GM18873 (cell line): ENCODE measurements around the gene NPVF.
A peak's percentile ranks its signal among the peaks of the same experiment; 100 is the strongest.

Experiments used
- ATAC-seq: cut with Tn5 transposase; IDR thresholded peaks from one replicate; pipeline ENCODE4 v1.9.1; 2021; ENCODE audit warnings: mild to moderate bottlenecking, moderate library complexity, moderate number of reproducible peaks; ENCODE audit not compliant: unreplicated experiment, low FRiP score

The NPVF gene

DNA sequence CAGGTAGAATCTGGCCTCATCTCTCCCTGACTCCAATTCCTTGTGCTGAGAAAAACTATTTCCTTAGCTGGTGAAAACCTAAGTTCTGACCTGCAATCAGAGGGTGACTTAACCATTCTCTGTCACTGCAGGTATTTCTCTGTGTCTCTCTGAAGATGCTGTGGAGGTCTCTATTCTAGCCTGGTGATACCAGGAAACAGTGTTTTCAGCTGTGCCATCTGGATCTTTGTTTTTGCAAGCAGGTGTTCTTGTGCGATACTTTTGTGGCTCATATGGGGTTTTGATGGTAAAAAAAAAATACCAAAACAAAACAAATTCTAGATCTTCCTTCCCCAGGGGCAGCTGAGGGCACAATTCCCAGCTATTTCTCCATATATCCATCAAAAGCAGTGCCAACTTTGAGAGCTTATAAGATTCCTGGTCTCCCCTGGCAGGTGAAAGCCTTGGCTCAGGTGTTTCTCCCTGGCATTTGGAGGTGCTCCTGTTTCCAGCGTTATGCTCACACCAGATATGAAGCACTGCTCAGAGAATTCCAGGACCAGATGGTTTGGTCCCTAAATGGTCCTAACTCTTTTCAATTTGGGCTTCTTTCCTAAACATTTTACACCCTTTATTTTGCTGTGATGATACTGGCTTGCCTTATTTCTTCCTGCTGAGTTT lies 9.9 kb upstream of the NPVF start:
- ATAC-seq = no peak

DNA sequence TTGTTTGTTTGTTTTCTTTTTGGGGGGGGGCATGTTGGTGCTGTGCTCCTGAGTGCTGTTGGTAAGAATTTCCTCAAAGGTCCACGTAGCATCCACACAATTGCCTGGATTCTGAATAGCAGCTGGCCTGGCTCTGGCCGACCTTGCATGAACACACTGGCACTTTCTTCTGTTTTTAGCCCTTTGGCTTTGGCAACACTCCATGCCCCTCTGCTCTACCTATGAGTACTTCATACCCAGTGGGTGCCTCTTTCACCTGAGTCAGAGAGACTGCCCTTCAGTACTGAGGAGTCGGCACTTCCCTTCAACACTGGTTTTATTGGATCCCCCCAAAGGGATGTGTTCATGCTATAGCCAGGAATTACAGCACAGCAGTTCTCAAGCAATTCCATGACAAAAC lies 7.2 kb upstream of the NPVF start:
- ATAC-seq = no peak

DNA sequence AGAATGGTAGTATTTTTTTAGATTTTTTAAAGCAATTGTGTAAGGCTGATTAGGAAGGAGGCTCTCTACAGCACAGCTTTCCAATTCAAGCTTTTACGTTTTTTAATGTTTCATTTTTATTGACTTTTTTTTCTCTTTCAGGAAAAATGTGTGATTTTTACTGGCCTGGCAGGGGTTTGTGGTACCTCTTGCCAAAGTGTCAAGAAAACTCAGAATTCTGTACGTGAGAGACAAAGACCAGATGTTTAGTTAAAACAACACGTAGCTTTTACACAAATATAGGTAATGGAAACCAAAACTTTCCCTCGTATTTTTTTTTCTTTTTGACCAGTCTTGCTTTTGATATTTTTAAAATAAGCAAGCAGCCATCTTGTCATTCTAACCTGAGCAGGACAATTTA lies 6.0 kb upstream of the NPVF start:
- ATAC-seq = no peak

DNA sequence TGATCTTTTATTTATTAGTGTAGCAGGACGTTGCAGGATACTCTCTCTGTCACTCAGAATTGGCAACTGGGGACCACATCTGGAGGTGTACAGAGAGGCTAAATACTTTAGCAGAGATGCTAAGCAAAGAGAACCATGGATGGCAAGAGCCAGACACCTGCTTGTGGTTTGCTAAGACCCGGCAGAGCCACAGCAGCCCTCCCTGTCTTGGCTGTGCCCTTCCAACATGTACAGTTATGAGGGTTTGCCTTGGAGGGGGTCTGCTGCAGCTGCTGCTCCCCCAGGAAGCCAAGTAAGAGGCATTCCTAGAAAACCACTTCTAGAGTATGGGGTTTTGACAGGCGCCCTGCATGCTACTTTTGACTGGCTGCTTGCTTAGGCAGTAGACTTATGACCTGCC lies 5.1 kb downstream of the NPVF start:
- ATAC-seq = no peak

DNA sequence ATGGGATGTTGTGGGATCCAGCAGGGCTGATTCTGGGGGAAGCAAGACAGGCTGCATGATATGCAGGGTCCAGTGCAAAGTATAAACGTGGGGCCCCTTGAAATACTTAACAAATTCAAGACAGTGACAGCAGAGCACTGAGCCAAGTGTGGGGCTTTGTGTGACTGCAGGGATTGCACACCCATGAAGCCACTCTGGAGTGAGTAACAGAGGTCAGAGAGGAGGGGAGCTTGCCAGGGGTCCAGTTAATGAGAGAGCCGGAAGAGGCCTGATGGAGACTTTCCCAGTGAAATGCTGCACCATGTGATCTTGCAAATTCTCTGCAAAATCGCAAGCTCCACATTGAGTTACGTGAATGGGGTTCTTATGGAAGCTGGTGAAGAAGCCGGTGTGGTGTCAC lies 5.6 kb downstream of the NPVF start:
- no peak for ATAC-seq

DNA sequence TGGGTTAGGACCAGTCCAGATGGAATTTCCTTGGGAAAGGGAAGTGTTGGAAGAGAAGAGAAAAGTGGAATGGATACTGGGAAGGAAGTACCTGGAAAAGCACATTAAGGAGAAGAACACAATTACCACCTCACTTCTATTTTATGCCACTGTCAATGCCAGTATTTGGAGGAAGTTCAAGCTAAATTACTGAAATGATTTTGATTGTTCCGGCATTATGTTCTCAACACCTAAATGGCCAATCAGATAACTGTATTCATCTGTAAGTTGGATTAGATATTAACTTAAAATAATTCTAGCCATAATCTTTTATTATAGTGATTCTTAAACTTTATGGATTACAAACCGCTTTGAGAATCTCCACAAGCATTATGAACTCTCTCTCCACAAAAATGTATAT lies 7.3 kb downstream of the NPVF start:
- no peak for ATAC-seq

DNA sequence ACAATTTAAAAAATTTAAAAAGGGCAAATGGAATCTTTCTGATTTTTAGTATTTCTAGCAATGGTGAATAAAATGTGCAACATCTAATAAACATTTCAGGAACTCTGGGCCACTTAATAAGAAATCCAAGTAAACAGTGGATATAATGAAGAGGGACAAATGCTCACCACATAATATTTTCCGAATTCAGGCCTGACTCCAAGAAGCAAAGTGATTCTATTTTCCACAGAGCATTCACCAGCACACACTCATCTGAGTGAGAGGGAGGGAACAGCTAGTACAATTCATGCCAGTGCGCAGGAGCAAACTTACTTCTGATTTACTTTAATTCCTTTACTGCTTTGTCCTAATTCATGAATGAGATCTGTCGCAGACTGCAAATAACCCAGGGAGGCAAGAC lies 10.1 kb downstream of the NPVF start:
- no peak for ATAC-seq

DNA sequence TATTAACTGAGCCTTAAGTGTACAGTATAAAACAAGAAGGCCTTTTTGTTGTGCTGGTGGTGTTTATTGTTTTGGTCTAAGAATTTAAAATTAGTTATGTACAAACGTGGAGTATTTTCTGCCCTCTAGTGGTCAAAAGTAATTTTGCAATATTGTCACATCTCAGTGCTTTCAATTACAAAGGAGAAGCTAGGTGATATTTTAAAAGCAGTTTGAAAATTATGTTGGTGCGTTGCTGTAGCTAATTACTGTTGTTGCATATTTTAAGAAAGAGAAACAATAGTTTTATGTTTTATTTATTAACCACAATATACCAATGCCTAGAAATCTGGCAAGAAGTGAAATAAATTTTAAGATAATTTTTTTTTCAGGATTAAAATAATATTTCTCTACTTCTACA lies 11.4 kb downstream of the NPVF start:
- ATAC-seq = no peak

DNA sequence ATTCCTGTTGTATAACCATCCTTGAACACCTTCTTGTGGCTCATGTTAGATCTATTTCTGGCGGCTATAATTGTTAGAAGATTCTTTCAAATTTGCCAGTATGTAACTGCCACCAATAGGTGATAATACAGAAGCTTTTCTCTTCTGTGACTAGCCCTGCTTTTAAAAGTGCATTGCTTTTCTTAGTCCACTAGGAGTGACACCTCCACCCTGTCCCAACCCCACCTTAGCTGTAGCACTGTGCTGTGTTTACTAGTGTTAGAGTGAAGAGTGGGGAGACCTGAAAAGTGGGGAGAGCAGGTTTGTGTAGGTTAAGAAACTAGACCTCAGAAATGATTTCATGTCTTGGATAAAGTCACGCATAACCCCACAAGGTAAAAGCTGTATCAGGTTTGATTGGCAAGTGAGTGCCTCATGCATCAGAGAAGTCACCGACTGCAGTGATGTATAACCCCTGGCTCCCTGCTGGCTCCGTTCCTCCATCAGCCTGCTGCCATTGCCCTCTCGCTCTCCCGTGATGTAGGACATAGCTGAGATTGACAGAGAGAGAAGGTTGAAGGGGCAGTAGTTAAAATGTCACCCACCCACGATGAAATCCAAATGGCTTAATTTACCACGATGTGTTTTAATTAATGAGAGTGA lies 12.5 kb downstream of the NPVF start:
- no peak for ATAC-seq

DNA sequence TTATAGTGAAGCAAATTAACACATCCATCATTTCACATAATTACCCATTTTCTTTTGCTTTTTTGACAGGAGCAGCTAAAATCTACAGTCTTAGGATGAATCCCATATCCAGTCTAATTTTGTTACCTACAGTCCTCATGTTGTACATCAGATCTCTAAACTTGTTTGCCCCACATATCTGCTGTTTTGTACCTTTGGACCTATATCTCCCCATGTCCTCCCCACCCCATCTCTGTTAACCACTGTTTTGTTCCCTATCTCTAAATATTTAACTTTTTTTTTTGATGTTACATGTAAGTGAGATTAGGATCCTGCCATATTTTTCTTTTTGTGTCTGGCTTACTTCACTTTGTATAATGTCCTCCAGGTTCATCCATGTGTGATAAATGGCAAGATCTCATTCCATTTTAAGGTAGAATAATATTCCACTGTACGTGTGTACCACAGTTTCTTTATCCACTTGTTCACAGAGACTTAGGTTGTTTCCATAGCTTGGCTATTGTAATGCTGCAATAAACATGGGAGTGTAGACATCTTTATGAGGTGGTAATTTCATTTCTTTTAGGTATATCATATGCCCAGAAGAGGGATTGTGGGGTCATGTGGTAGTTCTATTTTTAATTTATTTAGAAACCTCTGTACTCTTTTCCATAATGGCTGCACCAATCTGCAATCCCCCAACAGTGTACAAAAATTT lies 19.6 kb downstream of the NPVF start:
- ATAC-seq = no peak

DNA sequence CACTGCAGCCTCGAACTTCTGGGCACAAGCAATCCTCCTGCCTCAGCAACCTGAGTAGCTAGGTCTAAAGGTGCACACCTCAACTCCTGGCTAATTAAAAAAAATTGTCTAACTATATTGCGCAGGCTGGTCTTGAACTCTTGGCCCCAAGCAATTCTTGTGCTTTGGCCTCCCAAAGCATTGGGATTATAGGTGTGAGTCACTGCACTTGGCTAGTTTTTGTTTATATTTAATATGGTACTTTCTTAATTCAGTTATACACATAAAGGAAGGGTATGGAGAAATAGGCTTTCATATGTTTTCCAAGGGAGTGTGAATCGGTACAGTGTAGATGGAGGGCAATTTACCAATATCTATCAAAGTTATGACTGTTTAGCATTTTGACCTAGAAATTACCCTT lies 20.4 kb downstream of the NPVF start:
- no peak for ATAC-seq

DNA sequence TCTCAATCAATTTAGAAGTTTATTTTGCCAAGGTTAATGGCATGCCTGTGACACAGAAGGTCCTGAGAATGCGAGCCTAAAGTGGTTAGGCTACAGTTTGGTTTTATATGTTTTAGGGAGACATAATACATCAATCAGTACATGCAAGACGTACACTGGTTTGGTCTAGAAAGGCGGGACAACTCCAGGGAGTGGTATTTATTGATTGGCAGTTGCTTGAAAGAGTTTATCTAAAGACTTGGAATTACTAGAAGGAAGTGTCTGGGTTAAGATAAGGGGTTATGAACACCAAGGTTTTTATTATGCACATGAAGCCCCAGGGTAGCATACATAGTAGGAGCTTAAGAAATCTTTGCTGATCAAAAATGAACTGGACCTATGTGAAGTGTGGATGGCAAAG lies 21.5 kb downstream of the NPVF start:
- no peak for ATAC-seq

DNA sequence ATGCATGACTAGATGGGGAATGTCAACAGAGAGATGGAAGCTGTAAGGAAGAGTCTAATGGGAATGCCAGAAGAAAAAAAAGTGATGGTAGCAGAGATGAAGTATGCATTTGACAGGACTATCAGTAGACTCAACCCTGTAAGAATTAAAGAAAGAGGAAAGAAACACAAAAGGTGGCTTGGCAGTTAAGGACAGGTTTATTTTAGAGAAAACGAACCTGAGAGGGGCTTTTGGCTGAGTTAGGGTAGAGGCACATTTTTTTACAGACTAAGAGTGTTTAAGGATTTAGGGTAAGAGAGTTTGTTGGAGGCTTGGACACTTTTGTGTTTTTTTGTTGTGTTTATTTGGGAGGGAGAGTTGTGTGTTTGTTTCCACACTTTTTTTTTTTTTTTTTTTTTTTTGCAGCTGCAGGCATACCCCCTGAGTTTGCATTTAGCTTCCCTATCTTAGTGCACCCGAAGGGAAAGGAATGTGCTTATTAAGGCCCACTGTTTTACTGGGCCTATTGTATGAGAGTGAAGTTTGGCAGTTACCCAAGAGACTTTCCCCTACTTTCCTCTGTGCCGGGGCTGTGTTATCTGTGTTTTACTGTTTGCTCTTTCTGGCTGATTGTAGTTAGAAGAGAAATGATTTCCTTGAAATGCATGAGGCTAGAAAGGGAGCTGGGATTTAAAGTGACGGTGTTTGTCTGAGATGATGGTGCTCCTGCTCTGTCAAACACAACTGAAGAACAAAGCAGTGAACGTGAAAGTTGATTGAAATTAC lies 32.0 kb downstream of the NPVF start:
- ATAC-seq = no peak

DNA sequence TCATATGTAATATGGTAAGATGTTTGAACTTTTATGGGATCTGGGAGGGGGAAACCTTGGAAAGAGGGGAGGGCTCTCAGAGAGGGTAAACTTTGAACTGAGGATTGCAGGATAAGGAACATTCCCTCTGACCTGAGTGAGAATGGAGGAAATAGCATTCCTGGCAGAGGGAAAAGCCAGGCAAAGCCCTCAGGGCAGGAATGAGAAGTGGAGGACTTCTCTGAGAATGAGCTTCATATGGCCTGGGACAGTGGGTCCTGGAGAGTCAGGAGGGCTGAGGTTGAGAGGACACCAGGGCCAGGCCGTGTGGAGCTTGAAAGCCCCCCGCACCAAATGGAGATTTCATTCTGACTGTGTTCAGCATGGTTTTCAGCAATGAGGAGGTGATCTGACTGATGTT lies 34.2 kb downstream of the NPVF start:
- no peak for ATAC-seq

DNA sequence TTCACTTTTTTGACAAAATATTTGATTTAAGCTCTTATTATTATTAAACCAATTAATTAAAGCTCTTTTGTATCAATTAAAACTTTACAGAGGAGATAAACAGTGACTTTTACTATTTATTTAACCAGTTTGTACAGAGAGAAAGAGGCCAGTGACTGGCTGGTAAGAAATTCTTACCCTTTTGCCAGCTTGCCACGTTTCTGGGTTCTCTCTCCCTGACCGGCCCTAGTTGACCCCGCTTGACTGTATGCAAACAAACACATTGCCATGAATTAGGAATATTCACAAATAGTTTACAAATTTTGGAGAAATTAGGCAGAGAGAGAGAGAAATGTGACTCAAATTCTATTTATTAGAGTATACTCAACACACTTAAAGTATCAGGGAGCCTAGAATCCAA lies 36.2 kb downstream of the NPVF start:
- ATAC-seq = no peak

DNA sequence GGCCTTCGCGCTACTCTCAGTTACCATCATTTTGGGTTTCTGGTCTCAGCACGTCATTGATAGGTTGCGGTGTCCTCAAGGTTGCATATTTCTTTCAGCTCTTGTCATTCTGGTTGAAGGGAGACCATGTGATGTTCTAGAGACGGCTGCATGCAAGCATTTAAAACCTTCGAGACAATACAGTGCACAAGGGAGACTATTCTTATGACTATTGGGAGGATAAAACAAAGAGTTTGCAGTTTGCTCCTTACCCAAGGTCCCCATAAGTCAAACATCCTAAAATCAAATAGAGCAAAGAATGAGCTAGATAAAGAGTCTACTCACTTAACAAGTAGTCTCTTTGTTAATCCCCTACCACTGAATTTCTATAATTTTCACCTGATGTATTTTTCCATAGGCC lies 39.1 kb downstream of the NPVF start:
- ATAC-seq = no peak

DNA sequence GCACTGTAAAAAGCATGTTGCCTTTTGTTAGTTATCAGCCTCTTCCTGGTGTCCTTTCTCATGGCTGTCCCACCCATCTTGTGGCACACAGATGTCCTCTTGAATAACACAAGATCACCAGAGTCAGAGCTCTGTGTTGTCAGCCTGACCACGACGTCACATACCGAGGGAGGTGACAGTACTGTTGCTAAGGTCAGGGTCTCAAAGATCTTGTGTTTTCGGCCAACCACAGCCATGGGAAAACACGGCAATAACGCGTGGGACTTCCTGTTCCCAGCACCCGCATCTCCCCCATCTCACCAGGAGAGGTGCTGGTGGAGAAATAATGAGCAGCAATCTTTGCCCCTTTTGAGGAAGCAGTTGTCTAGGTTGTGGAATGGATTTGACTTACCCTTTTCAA lies 40.4 kb downstream of the NPVF start:
- ATAC-seq = no peak

DNA sequence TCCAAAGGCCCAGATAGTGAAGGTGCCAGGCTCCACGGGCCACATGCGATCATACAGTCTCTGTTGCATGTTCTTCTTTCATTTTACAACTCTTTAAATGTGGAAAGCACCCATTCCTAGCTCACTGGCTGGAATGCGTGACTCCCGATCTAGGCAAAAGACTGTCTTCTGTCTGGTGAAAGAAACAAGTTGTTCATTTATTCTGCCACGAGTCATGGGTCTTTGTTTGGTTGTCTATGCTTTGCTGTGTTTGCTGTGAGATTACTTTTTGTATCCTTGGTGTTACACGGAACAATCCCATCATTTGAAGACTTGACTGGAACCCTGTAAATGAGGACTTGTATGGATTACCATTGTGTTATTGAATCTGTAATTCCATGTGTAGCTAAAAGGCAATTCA lies 41.9 kb downstream of the NPVF start:
- no peak for ATAC-seq

DNA sequence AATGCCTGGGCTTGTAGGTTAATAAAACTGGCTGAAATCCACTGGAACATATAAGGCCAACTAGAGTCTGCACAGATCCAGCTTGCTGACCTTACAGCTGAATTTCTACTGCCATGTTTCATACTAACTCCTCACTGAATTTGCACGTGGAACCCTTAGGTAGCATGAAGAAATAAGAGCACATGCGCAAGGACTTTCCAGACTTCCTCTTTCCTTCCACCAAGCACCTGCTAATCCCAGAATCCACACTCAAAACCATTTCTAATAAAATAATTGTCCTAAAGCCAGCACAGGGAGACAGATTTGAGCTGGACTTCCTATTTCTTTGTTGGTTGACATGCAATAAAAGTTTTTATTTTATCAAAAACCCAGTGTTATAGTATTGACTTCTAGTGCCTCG lies 46.8 kb downstream of the NPVF start:
- no peak for ATAC-seq

DNA sequence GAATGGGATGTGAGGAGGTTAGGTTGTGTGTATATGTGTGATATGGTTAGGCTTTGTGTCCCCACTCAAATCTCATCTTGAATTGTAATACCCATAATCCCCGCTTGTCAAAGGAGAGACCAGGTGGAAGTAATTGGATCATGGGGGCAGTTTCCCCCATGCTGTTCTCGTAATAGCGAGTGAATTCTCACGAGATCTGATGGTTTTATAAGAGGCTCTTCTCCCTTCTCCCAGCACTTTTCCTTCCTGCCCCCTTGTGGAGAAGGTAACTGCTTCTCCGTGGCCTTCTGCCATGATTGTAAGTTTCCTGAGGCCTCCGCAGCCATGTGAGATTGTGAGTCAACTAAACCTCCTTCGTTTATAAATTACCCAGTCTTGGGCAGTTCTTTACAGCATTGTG lies 47.3 kb downstream of the NPVF start:
- no peak for ATAC-seq

DNA sequence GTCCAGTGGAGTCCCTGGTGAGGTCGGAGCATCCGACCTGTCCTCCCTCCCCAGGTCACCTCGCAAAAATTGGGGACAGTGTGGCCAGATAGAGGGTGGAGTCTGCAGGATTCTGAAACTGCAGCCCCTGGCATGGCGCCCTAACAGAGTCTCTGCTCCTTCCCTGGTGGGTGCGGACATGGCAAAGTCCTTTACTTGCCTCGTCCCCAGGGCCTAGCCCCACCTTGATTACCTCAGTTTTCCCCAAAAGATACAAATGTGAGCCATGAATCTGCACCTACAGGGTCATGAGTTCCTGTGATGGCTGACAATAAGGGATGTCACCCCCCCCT lies 47.7 kb downstream of the NPVF start:
- ATAC-seq = peak; percentile 38
